ENCODE measurements around the gene TAF4. TPM values are rescaled to one million over a fixed set of nuclear protein-coding genes. Genes with fewer than 3 reads are reported as not detected.
A peak's percentile ranks its signal among the peaks of the same experiment; 100 is the strongest.

TAF4 gene
- total and polyA plus RNA-seq, 2 of the 13 experiments (the other 11 are each of a cell fraction or from before 2014, with no cell fraction given): 5.9 to 12.0 TPM

- TF ChIP-seq POLR2AphosphoS2 (IDR thresholded peaks at IDR 0.05; ENCODE audit: low read depth, low read length) (no peak), SRSF1 (optimal IDR thresholded peaks at IDR 0.05; ENCODE audit: low read depth, low read length) (no peak), MIER3 (CRISPR knock-in tag; IDR thresholded peaks at IDR 0.05; ENCODE audit: borderline replicate concordance) (peak; percentile 80; the same call in 1 of the 2 replicates), MED13 (CRISPR knock-in tag; IDR thresholded peaks at IDR 0.05) (0 out of 2 replicates have a peak, but pooled peaks have one; percentile 76), AKNA (CRISPR knock-in tag; IDR thresholded peaks at IDR 0.05; ENCODE audit: borderline replicate concordance) (peak; percentile 98), ZNF597 (CRISPR knock-in tag; IDR thresholded peaks at IDR 0.05) (no peak), NFKB2 (CRISPR knock-in tag; IDR thresholded peaks at IDR 0.05; ENCODE audit: borderline replicate concordance) (peak; percentile 99), SMARCE1 (IDR thresholded peaks at IDR 0.05; ENCODE audit: borderline replicate concordance) (no peak), SMYD3 (CRISPR knock-in tag; IDR thresholded peaks at IDR 0.05) (peak; percentile 88; the same call in 1 of the 2 replicates), HDAC1 (CRISPR knock-in tag; IDR thresholded peaks at IDR 0.05) (peak; percentile 80), TOE1 (CRISPR knock-in tag; IDR thresholded peaks at IDR 0.05) (peak; percentile 49; the same call in 1 of the 2 replicates), ZNF496 (CRISPR knock-in tag; IDR thresholded peaks at IDR 0.05; ENCODE audit: insufficient replicate concordance) (no peak), RELA (CRISPR knock-in tag; IDR thresholded peaks at IDR 0.05) (0 out of 2 replicates have a peak, but pooled peaks have one; percentile 50), ATF3 (CRISPR knock-in tag; IDR thresholded peaks at IDR 0.05) (peak; percentile 67; the same call in 1 of the 2 replicates), ZNF563 (CRISPR knock-in tag; IDR thresholded peaks at IDR 0.05) (peak; percentile 98), ZNF878 (CRISPR knock-in tag; IDR thresholded peaks at IDR 0.05) (peak; percentile 62; the same call in 1 of the 2 replicates), ZNF792 (CRISPR knock-in tag; IDR thresholded peaks at IDR 0.05) (peak; percentile 95; the same call in 1 of the 2 replicates), ZNF484 (CRISPR knock-in tag; IDR thresholded peaks at IDR 0.05; ENCODE audit: borderline replicate concordance, low read depth) (peak; percentile 95; the same call in 1 of the 2 replicates), ZMYM3 (CRISPR knock-in tag; IDR thresholded peaks at IDR 0.05) (peak; percentile 83)
Measured at GRCh38 chr20:61951695-61952533, 113.8 kb downstream of the TAF4 start (continued).

Measured in HepG2 (cell line).